Liver (tissue), 9 donors: ENCODE data around the gene TMEM106A. TPM values are rescaled to one million over a fixed set of nuclear protein-coding genes. Genes with fewer than 3 reads are reported as not detected.
A peak's percentile ranks its signal among the peaks of the same experiment; 100 is the strongest.

Source experiments
- DNase-seq: peaks from one replicate; pipeline ENCODE4 v3.0.0-alpha.2; 2017; ENCODE audit warnings: low spot score
- H3K27ac ChIP-seq, 2 donors: one replicate each; pipeline ENCODE4 v1.7.0; 2013; ENCODE audit warnings: inconsistent platforms in 2 of 2, low read length in 2 of 2, control low read depth in 1 of 2, low read depth in 1 of 2, mild to moderate bottlenecking in 1 of 2
- H3K27me3 ChIP-seq, 4 donors: one replicate each; pipeline versions ENCODE4 v1.6.1 to v1.7.0; 2013; ENCODE audit warnings: low read length in 3 of 4, inconsistent platforms in 1 of 4, mild to moderate bottlenecking in 1 of 4, moderate library complexity in 1 of 4; ENCODE audit not compliant: control insufficient read depth in 4 of 4, insufficient read depth in 4 of 4
- H3K36me3 ChIP-seq, 4 donors: one replicate each; pipeline versions ENCODE4 v1.6.1 to v1.7.0; 2013; ENCODE audit warnings: low read length in 3 of 4, mild to moderate bottlenecking in 3 of 4, low read depth in 1 of 4, moderate library complexity in 1 of 4; ENCODE audit not compliant: control insufficient read depth in 4 of 4, insufficient read depth in 3 of 4
- H3K4me1 ChIP-seq, 4 donors: one replicate each; pipeline versions ENCODE4 v1.6.1 to v1.7.0; 2013; ENCODE audit warnings: low read length in 3 of 4, mild to moderate bottlenecking in 3 of 4, moderate library complexity in 1 of 4; ENCODE audit not compliant: control insufficient read depth in 4 of 4, insufficient read depth in 4 of 4
- H3K4me3 ChIP-seq, 3 donors: one replicate each; pipeline versions ENCODE4 v1.6.1 to v1.7.0; 2013; ENCODE audit warnings: low read length in 3 of 3, control low read depth in 1 of 3, low read depth in 1 of 3, mild to moderate bottlenecking in 1 of 3
- H3K9ac ChIP-seq, 2 donors: one replicate each; pipeline ENCODE4 v1.7.0; 2013; ENCODE audit warnings: low read length in 2 of 2, mild to moderate bottlenecking in 2 of 2, moderate library complexity in 2 of 2, control low read depth in 1 of 2, low read depth in 1 of 2
- H3K9me3 ChIP-seq, 4 donors: one replicate each; pipeline versions ENCODE4 v1.6.1 to v1.7.0; 2013; ENCODE audit warnings: low read length in 3 of 4; ENCODE audit not compliant: control insufficient read depth in 4 of 4
- ATF3 ChIP-seq: IDR thresholded peaks from 2 replicates; pipeline ENCODE4 v1.6.1; 2016; ENCODE audit warnings: antibody characterized with exemption
- CTCF ChIP-seq: fragments of 150-350 bp; IDR thresholded peaks from 2 replicates; pipeline ENCODE4 v1.5.1; 2017; ENCODE audit warnings: improper control_type of control experiment, low read depth, low read length; ENCODE audit not compliant: missing input control
- EGR1 ChIP-seq, 2 donors: IDR thresholded peaks; 2 replicates each; pipeline ENCODE4 v1.6.1; 2016 to 2018; ENCODE audit warnings: antibody characterized with exemption in 2 of 2, low read depth in 2 of 2
- FOXA1 ChIP-seq: IDR thresholded peaks from 2 replicates; pipeline ENCODE4 v1.6.1; 2016; ENCODE audit warnings: antibody characterized with exemption
- FOXA2 ChIP-seq: IDR thresholded peaks from 2 replicates; pipeline ENCODE4 v1.6.1; 2016; ENCODE audit warnings: antibody characterized with exemption
- GABPA ChIP-seq, 2 donors: IDR thresholded peaks in 1 of 2; conservative IDR thresholded peaks in 1 of 2; 2 replicates each; pipeline ENCODE4 v1.6.1; 2016; ENCODE audit warnings: antibody characterized with exemption in 2 of 2, mild to moderate bottlenecking in 1 of 2, moderate library complexity in 1 of 2
- HNF4A ChIP-seq, 2 donors: conservative IDR thresholded peaks; 2 replicates each; pipeline ENCODE4 v1.6.1; 2016; ENCODE audit warnings: antibody characterized with exemption in 2 of 2, mild to moderate bottlenecking in 2 of 2
- HNF4G ChIP-seq: IDR thresholded peaks from 2 replicates; pipeline ENCODE4 v1.6.1; 2016; ENCODE audit warnings: antibody characterized with exemption
- JUND ChIP-seq, 2 donors: IDR thresholded peaks; 2 replicates each; pipeline ENCODE4 v1.6.1; 2016; ENCODE audit warnings: antibody characterized with exemption in 2 of 2
- MAX ChIP-seq: IDR thresholded peaks from 2 replicates; pipeline ENCODE4 v1.6.1; 2016; ENCODE audit warnings: antibody characterized with exemption
- NR2F2 ChIP-seq: IDR thresholded peaks from 2 replicates; pipeline ENCODE4 v1.6.1; 2016; ENCODE audit warnings: antibody characterized with exemption
- RAD21 ChIP-seq, 2 donors: IDR thresholded peaks; 2 replicates each; pipeline ENCODE4 v1.6.1; 2016; ENCODE audit warnings: antibody characterized with exemption in 2 of 2, mild to moderate bottlenecking in 2 of 2
- REST ChIP-seq: IDR thresholded peaks from 2 replicates; pipeline ENCODE4 v1.6.1; 2016; ENCODE audit warnings: antibody characterized with exemption, mild to moderate bottlenecking
- RXRA ChIP-seq, 2 donors: IDR thresholded peaks; 2 replicates each; pipeline ENCODE4 v1.6.1; 2017 to 2018; ENCODE audit warnings: antibody characterized with exemption in 2 of 2, mild to moderate bottlenecking in 1 of 2
- SP1 ChIP-seq: IDR thresholded peaks from 2 replicates; pipeline ENCODE4 v1.6.1; 2018; ENCODE audit warnings: antibody characterized with exemption, mild to moderate bottlenecking
- TAF1 ChIP-seq: conservative IDR thresholded peaks from 2 replicates; pipeline ENCODE4 v1.6.1; 2016; ENCODE audit warnings: antibody characterized with exemption, mild to moderate bottlenecking
- YY1 ChIP-seq: IDR thresholded peaks from 2 replicates; pipeline ENCODE4 v1.6.1; 2016; ENCODE audit warnings: antibody characterized with exemption, mild to moderate bottlenecking
- ZBTB33 ChIP-seq: IDR thresholded peaks from 2 replicates; pipeline ENCODE4 v1.6.1; 2016; ENCODE audit warnings: antibody characterized with exemption
- WGBS: extraction: QIAGEN DNeasy Blood & Tissue Kit; methylation state at CpG from one replicate; pipeline ENCODE4 v1.1.7; 2013; 5-methylcytosine and 5-hydroxymethylcytosine counted together
- polyA plus RNA-seq, 2 donors: library from polyadenylated mRNA; stranded (reverse) in 1 of 2; unstranded in 1 of 2; fragments of 200-250 nt in 1 of 2; fragments of >200 nt in 1 of 2; fragmentation: Nextera tagmentation in 1 of 2; extraction: Ambion mirVana in 1 of 2; gene quantifications; one replicate each; pipeline versions ENCODE4 v1.2.1 to v1.2.3, GENCODE V29; 2013 to 2015
- total RNA-seq, 2 donors: library from RNA; depleted of rRNA; stranded (reverse); fragments of >200 nt; gene quantifications; one replicate each; pipeline ENCODE4 v1.2.3, GENCODE V29; 2014
- donor health status: healthy.
- donor health status: healthy.
- donor health status: healthy.
- donor health status: healthy.
- donor health status: healthy.

The TMEM106A gene
- total and polyA plus RNA-seq, 4 donors, result 1.3 to 3.8 (median 2.6) TPM

- peaks cover 5 to 55% (median 37%) of the 10 kb centered on the region in 4 donors for H3K4me1 ChIP-seq
- peak within 1 kb of the TSS; percentile 89 to 96 for H3K27ac ChIP-seq
- WGBS, result under 1% methylated on average over 41 of the region's 41 CpGs
Measured at GRCh38 chr17:43170766-43171585, 40.7 kb upstream of the TMEM106A start, which contains the start of gene NBR1. NBR1 (plus strand) TSS chr17:43171214; CDS start chr17:43175800, 4,586 bp downstream.

More at GRCh38 chr17:43170766-43171585, 40.7 kb upstream of the TMEM106A start, which contains the start of gene NBR1:
- TF ChIP-seq FOXA2 (no peak), RXRA (IDR thresholded peaks at IDR 0.05) (peak; percentile 3 to 55), YY1 (peak; percentile 98), FOXA1 (no peak), NR2F2 (peak; percentile 62), JUND (IDR thresholded peaks at IDR 0.05) (no peak), REST (peak; percentile 74), SP1 (peak; percentile 92), EGR1 (IDR thresholded peaks at IDR 0.05; ENCODE audit: low read depth in 2 of 2) (no peak), CTCF (peak; percentile 3), GABPA (IDR thresholded peaks at IDR 0.05 in 1 of 2, conservative IDR thresholded peaks at IDR 0.05 in 1 of 2) (peak; percentile 20 to 32), ATF3 (no peak), TAF1 (peak; percentile 96), RAD21 (IDR thresholded peaks at IDR 0.05) (peak; percentile 22 to 55), ZBTB33 (no peak), MAX (peak; percentile 41), HNF4A (conservative IDR thresholded peaks at IDR 0.05) (peak in 1 of 2 donors; percentile 34), HNF4G (no peak)
- H3K36me3 ChIP-seq, result no peaks in the 10 kb centered on the region
- peak within 1 kb of the TSS; percentile 85 to 94 for H3K9ac ChIP-seq
- H3K4me3 ChIP-seq, result peak within 1 kb of the TSS; percentile 70 to 90 (median 75)
- no peaks in the 10 kb centered on the region for H3K27me3 ChIP-seq
- DNase-seq, result peak; percentile 97
- no peaks in the 10 kb centered on the region for H3K9me3 ChIP-seq
